Measurements from ENCODE around the gene BDKRB1. TPM values are rescaled to one million over a fixed set of nuclear protein-coding genes. Genes with fewer than 3 reads are reported as not detected.

BDKRB1 gene
- total and polyA plus RNA-seq, 10 of the 15 experiments (the other 5 are each of a cell fraction or from before 2014, with no cell fraction given): 0.21 TPM; not detected in 9

DNA sequence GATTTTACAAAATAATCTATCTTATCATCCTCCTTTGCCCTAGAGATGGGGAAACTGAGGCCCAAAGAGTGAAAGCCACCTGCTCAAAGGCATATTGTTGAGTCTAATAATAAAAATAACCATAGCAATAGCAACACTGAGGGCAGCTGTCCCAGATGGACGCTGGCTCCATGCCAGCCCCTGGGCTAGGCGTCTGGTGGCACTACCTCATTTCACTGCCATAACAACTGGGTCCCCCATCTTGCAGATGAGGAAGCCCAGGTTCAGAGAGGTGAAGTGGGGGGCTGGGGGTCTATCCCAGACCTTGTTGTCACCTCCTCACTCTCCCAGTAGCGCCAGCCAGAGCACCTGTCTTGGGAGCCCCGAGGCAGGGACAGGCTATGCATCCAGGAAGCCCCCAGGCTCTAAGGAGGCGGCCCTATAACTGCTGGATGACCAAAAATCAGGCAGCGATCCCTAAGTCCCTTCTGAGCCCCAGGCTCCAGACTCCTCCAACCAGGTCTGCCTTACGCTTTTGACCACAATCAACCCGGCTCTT, 38.6 kb upstream of the BDKRB1 start:
- Histone ChIP-seq H4K20me1 (ENCODE audit: control insufficient read depth, insufficient read depth) (no peaks in the 10 kb centered on the region), H3K4me1 (ENCODE audit: control insufficient read depth, insufficient read depth, low read length) (no peaks in the 10 kb centered on the region; the same call in 1 of the 2 replicates), H3K27me3 (replicated peaks in 1 of 2; ENCODE audit: control insufficient read depth in 2 of 2, insufficient read depth in 2 of 2, low read length in 1 of 2) (peaks cover 0 to 3% of the 10 kb centered on the region in 2 experiments; a peak in 2 of 4 replicates), H3K27ac (ENCODE audit: control insufficient read depth, insufficient read depth) (no peak overlapping the region), H2AFZ (ENCODE audit: control insufficient read depth, low read depth, low read length) (no peak overlapping the region), H3K4me3 (no peak overlapping the region), H3K4me2 (ENCODE audit: control insufficient read depth, insufficient read depth) (no peak overlapping the region), H3K9me3 (replicated peaks; ENCODE audit: control insufficient read depth, insufficient read depth, low read length) (peaks cover under 1% of the 10 kb centered on the region; the same call in 1 of the 3 replicates), H3K36me3 (ENCODE audit: control insufficient read depth in 2 of 2, insufficient read depth in 2 of 2, low read length in 1 of 2) (no peaks in the 10 kb centered on the region), H3K9ac (ENCODE audit: control insufficient read depth, insufficient read depth, low read length) (no peak overlapping the region), H3K79me2 (ENCODE audit: control insufficient read depth, insufficient read depth, low read length) (no peaks in the 10 kb centered on the region)
- CTCF ChIA-PET: no interaction called here
- POLR2A ChIA-PET: no interaction called here
- SMC1A ChIA-PET (ENCODE audit: uncharacterized antibody, unreplicated experiment): no interaction called here
- in situ Hi-C loops (cut with MboI): no loop called here
- DNase-seq (ENCODE audit: low read depth, low spot score) (no peak), ATAC-seq (no peak), FAIRE-seq (no peak)
- RAD21 ChIA-PET (ENCODE audit: unreplicated experiment): no interaction called here
- intact Hi-C loops (cut with micrococcal nuclease; ENCODE audit: unreplicated experiment): no loop called here
- WGBS (ENCODE audit: insufficient coverage, insufficient replicate concordance, low lambda C conversion rate, missing lambda C conversion rate): 35% methylated on average over 8 of the region's 8 CpGs
- BruUV-seq (replicated peaks): no TSS peak
- no peak for TF ChIP-seq ZNF592 (IDR thresholded peaks at IDR 0.05)

GRCh38 chr14:96221109-96221650, 34.8 kb upstream of the BDKRB1 start:
- Histone ChIP-seq H4K20me1 (ENCODE audit: control insufficient read depth, insufficient read depth) (no peaks in the 10 kb centered on the region), H3K79me2 (ENCODE audit: control insufficient read depth, insufficient read depth, low read length) (no peaks in the 10 kb centered on the region), H3K27me3 (replicated peaks in 1 of 2; ENCODE audit: control insufficient read depth in 2 of 2, insufficient read depth in 2 of 2, low read length in 1 of 2) (peaks cover 0 to 1% of the 10 kb centered on the region in 2 experiments; a peak in 1 of 4 replicates), H3K9me3 (replicated peaks; ENCODE audit: control insufficient read depth, insufficient read depth, low read length) (no peaks in the 10 kb centered on the region), H3K9ac (ENCODE audit: control insufficient read depth, insufficient read depth, low read length) (no peak overlapping the region), H2AFZ (ENCODE audit: control insufficient read depth, low read depth, low read length) (no peak overlapping the region), H3K36me3 (ENCODE audit: control insufficient read depth in 2 of 2, insufficient read depth in 2 of 2, low read length in 1 of 2) (no peaks in the 10 kb centered on the region), H3K4me2 (ENCODE audit: control insufficient read depth, insufficient read depth) (no peak overlapping the region), H3K27ac (ENCODE audit: control insufficient read depth, insufficient read depth) (no peak overlapping the region), H3K4me3 (no peak overlapping the region), H3K4me1 (ENCODE audit: control insufficient read depth, insufficient read depth, low read length) (no peaks in the 10 kb centered on the region; the same call in 1 of the 2 replicates)
- FAIRE-seq (no peak), DNase-seq (ENCODE audit: low read depth, low spot score) (no peak), ATAC-seq (no peak)
- ChIA-PET SMC1A (ENCODE audit: uncharacterized antibody, unreplicated experiment) (no interaction called here), POLR2A (no interaction called here), RAD21 (ENCODE audit: unreplicated experiment) (no interaction called here), CTCF (interaction anchor here (1.4 kb wide), 1 partner anchor 11 kb away, joined by 3 read pairs; no protein-coding TSS in a partner anchor)
- no TSS peak for BruUV-seq (replicated peaks)
- WGBS (ENCODE audit: insufficient coverage, insufficient replicate concordance, low lambda C conversion rate, missing lambda C conversion rate): 45% methylated on average over 7 of the region's 7 CpGs
- intact Hi-C loops (cut with micrococcal nuclease; ENCODE audit: unreplicated experiment) (no loop called here), in situ Hi-C loops (cut with MboI) (no loop called here)
- TF ChIP-seq TCF3 (IDR thresholded peaks at IDR 0.05; ENCODE audit: borderline replicate concordance, insufficient read depth, low read depth, low read length): no peak
- no peak for TF ChIP-seq SUPT20H (IDR thresholded peaks at IDR 0.05; ENCODE audit: borderline replicate concordance, control insufficient read depth, low read depth, low read length)
- no peak for TF ChIP-seq TCF7 (IDR thresholded peaks at IDR 0.05; ENCODE audit: borderline replicate concordance)
- no peak for TF ChIP-seq HCFC1 (IDR thresholded peaks at IDR 0.05; ENCODE audit: low read length)
- no peak for TF ChIP-seq SRF (IDR thresholded peaks at IDR 0.05; ENCODE audit: low read depth in 2 of 2, low read length in 2 of 2)
- TF ChIP-seq, protein P1, sequence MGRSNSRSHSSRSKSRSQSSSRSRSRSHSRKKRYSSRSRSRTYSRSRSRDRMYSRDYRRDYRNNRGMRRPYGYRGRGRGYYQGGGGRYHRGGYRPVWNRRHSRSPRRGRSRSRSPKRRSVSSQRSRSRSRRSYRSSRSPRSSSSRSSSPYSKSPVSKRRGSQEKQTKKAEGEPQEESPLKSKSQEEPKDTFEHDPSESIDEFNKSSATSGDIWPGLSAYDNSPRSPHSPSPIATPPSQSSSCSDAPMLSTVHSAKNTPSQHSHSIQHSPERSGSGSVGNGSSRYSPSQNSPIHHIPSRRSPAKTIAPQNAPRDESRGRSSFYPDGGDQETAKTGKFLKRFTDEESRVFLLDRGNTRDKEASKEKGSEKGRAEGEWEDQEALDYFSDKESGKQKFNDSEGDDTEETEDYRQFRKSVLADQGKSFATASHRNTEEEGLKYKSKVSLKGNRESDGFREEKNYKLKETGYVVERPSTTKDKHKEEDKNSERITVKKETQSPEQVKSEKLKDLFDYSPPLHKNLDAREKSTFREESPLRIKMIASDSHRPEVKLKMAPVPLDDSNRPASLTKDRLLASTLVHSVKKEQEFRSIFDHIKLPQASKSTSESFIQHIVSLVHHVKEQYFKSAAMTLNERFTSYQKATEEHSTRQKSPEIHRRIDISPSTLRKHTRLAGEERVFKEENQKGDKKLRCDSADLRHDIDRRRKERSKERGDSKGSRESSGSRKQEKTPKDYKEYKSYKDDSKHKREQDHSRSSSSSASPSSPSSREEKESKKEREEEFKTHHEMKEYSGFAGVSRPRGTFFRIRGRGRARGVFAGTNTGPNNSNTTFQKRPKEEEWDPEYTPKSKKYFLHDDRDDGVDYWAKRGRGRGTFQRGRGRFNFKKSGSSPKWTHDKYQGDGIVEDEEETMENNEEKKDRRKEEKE (IDR thresholded peaks at IDR 0.05): no peak
- no peak for TF ChIP-seq EGR1 (IDR thresholded peaks at IDR 0.05; ENCODE audit: borderline replicate concordance in 1 of 2, low read depth in 2 of 2, low read length in 2 of 2)
